ENCODE measurements around the gene AGR2. TPM values are rescaled to one million over a fixed set of nuclear protein-coding genes. Genes with fewer than 3 reads are reported as not detected.

AGR2 gene
- total RNA-seq, 1 experiment from 2014 or later = not detected

DNA sequence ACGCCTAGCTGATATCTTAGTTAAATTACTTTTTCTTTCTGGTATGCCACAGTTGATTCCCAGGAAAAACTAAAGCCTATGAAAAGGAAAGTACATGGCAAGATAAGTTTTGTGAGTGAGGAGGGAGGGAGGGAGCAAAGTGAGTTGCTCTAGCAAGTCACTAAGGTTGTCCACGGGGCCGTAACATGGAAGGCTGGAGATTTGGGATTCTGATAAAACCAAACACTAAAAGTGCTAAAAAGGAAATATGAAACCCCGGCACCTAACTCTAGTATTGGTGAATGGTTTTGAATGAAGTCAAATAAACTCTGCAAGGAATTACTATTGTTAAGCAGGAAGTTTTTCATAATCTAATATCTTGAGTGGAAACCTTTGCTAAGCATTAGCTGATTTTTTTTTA, 1.7 kb downstream of the AGR2 start:
- H3K9me3 Mint-ChIP-seq = no peaks in the 10 kb centered on the region
- Histone ChIP-seq H2BK12ac (ENCODE audit: insufficient read length, low read depth, low read length) (no peak overlapping the region), H3K9me3 (ENCODE audit: control insufficient read depth, low read depth, low read length) (no peaks in the 10 kb centered on the region), H4K20me1 (ENCODE audit: control insufficient read depth, insufficient read depth, insufficient read length) (no peaks in the 10 kb centered on the region), H3K14ac (ENCODE audit: insufficient read depth, low read length) (no peak overlapping the region), H2AFZ (ENCODE audit: low read length) (no peak overlapping the region), H3T11ph (ENCODE audit: low read length) (no peak overlapping the region), H2BK120ac (ENCODE audit: low read depth, low read length, poor library complexity, severe bottlenecking) (no peak overlapping the region), H2BK15ac (ENCODE audit: low read depth, low read length) (no peak overlapping the region), H3K79me1 (ENCODE audit: insufficient read depth, low read depth, low read length, poor library complexity, severe bottlenecking) (no peaks in the 10 kb centered on the region), H3K9ac (ENCODE audit: extremely low read depth, insufficient read length, low read length) (no peak overlapping the region), H3K4me1 (ENCODE audit: insufficient read depth, low read length) (no peaks in the 10 kb centered on the region), H3K4me2 (ENCODE audit: insufficient read depth, insufficient read length, low read length) (no peak overlapping the region), H3K4ac (ENCODE audit: low read depth, low read length) (no peak overlapping the region), H4K91ac (ENCODE audit: insufficient read length, low read depth, low read length) (no peak overlapping the region), H3K18ac (ENCODE audit: insufficient read length, low read depth, low read length) (no peak overlapping the region), H4K5ac (ENCODE audit: insufficient read length, low read depth, low read length) (no peak overlapping the region), H4K8ac (replicated peaks; ENCODE audit: insufficient read length, low read depth, low read length) (no peak overlapping the region), H3K79me2 (ENCODE audit: insufficient read depth, low read length) (no peaks in the 10 kb centered on the region), H3K27me3 (ENCODE audit: insufficient read depth, low read length) (no peaks in the 10 kb centered on the region), H3K27ac (ENCODE audit: insufficient read length, low read depth, low read length) (no peak overlapping the region), H3K23me2 (ENCODE audit: insufficient read length, low read depth, low read length, poor library complexity, severe bottlenecking) (no peaks in the 10 kb centered on the region), H2BK5ac (ENCODE audit: insufficient read length, low read length) (no peak overlapping the region), H2AK5ac (ENCODE audit: insufficient read length, low read length) (no peak overlapping the region), H3K23ac (ENCODE audit: insufficient read length, low read depth, low read length) (no peak overlapping the region), H3K56ac (ENCODE audit: insufficient read length, low read depth, low read length) (no peak overlapping the region), H2BK20ac (ENCODE audit: low read depth, low read length, poor library complexity, severe bottlenecking) (no peak overlapping the region)
- no peak for DNase-seq
- H3K27me3 Mint-ChIP-seq (ENCODE audit: low read depth) = no peaks in the 10 kb centered on the region
- peaks cover 3 to 8% of the 10 kb centered on the region in 2 experiments; a peak in 3 of 4 replicates for H3K4me1 Mint-ChIP-seq
- no peak overlapping the region for H3K27ac Mint-ChIP-seq
- no peak overlapping the region for H3K4me3 Mint-ChIP-seq
- no peaks in the 10 kb centered on the region for H3K36me3 Mint-ChIP-seq (ENCODE audit: insufficient read depth in 1 of 3, low read depth in 3 of 3)
- TF ChIP-seq, protein P1, sequence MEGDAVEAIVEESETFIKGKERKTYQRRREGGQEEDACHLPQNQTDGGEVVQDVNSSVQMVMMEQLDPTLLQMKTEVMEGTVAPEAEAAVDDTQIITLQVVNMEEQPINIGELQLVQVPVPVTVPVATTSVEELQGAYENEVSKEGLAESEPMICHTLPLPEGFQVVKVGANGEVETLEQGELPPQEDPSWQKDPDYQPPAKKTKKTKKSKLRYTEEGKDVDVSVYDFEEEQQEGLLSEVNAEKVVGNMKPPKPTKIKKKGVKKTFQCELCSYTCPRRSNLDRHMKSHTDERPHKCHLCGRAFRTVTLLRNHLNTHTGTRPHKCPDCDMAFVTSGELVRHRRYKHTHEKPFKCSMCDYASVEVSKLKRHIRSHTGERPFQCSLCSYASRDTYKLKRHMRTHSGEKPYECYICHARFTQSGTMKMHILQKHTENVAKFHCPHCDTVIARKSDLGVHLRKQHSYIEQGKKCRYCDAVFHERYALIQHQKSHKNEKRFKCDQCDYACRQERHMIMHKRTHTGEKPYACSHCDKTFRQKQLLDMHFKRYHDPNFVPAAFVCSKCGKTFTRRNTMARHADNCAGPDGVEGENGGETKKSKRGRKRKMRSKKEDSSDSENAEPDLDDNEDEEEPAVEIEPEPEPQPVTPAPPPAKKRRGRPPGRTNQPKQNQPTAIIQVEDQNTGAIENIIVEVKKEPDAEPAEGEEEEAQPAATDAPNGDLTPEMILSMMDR (conservative IDR thresholded peaks at IDR 0.05) = no peak
- WGBS (ENCODE audit: extremely low coverage, insufficient read length, low lambda C conversion rate) = no CpG with 5 or more reads among the region's 4 CpGs
